ENCODE results near the gene SLC13A2. TPM values are rescaled to one million over a fixed set of nuclear protein-coding genes. Genes with fewer than 3 reads are reported as not detected.

SLC13A2 gene
- total RNA-seq, 1 experiment from 2014 or later, result not detected

DNA sequence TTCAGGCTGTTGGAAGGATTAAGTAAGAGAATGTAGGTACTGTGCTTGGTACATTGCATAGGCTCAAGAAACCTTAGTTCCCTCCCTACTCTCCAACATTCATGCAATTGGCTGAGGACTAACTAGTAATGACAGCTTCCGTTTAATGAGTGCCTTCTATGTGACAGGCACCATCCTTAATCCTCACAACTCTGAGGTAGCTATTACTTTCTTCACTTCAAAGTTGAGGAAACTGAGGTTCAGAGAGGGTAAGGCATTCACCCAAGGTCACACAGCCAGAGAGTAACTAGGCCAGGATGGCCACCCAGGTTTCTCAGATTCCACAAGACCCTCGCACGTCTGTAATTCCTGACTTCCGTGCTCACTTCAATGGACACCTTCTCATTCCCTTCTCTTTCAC is 56.8 kb downstream of the SLC13A2 start:
- H3K4me1 ChIP-seq (ENCODE audit: control insufficient read depth, insufficient read depth, low read length), result no peaks in the 10 kb centered on the region
- ChIA-PET POLR2A (no interaction called here), CTCF (no interaction called here)
- in situ Hi-C loops (cut with HindIII; ENCODE audit: low pct_unique_long_range_greater_than_20kb, low sequenced_read_pairs) (no loop called here), intact Hi-C loops (cut with micrococcal nuclease; ENCODE audit: unreplicated experiment) (no loop called here)
- no peaks in the 10 kb centered on the region; the same call in 1 of the 2 replicates for H3K27me3 ChIP-seq (ENCODE audit: control insufficient read depth, insufficient read depth, low read length)
- ATAC-seq, result no peak
- H3K27ac ChIP-seq (ENCODE audit: low read length), result no peak overlapping the region
- no peak for DNase-seq (ENCODE audit: low read depth, low spot score)
- H3K4me3 ChIP-seq (ENCODE audit: low read depth in 2 of 2, low read length in 2 of 2), result no peak overlapping the region
- TF ChIP-seq, protein P1, sequence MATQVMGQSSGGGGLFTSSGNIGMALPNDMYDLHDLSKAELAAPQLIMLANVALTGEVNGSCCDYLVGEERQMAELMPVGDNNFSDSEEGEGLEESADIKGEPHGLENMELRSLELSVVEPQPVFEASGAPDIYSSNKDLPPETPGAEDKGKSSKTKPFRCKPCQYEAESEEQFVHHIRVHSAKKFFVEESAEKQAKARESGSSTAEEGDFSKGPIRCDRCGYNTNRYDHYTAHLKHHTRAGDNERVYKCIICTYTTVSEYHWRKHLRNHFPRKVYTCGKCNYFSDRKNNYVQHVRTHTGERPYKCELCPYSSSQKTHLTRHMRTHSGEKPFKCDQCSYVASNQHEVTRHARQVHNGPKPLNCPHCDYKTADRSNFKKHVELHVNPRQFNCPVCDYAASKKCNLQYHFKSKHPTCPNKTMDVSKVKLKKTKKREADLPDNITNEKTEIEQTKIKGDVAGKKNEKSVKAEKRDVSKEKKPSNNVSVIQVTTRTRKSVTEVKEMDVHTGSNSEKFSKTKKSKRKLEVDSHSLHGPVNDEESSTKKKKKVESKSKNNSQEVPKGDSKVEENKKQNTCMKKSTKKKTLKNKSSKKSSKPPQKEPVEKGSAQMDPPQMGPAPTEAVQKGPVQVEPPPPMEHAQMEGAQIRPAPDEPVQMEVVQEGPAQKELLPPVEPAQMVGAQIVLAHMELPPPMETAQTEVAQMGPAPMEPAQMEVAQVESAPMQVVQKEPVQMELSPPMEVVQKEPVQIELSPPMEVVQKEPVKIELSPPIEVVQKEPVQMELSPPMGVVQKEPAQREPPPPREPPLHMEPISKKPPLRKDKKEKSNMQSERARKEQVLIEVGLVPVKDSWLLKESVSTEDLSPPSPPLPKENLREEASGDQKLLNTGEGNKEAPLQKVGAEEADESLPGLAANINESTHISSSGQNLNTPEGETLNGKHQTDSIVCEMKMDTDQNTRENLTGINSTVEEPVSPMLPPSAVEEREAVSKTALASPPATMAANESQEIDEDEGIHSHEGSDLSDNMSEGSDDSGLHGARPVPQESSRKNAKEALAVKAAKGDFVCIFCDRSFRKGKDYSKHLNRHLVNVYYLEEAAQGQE (IDR thresholded peaks at IDR 0.05; ENCODE audit: insufficient read depth in 1 of 2, low read depth in 2 of 2, low read length in 1 of 2), result no peak
- TF ChIP-seq TCF7L2 (IDR thresholded peaks at IDR 0.05; ENCODE audit: low read depth, low read length), result no peak
- no peak for TF ChIP-seq POLR2AphosphoS5 (IDR thresholded peaks at IDR 0.05; ENCODE audit: low read depth, low read length)
- no peak for TF ChIP-seq SIN3A (IDR thresholded peaks at IDR 0.05; ENCODE audit: borderline replicate concordance, insufficient read depth, low read depth, low read length)
- TF ChIP-seq, protein P2, sequence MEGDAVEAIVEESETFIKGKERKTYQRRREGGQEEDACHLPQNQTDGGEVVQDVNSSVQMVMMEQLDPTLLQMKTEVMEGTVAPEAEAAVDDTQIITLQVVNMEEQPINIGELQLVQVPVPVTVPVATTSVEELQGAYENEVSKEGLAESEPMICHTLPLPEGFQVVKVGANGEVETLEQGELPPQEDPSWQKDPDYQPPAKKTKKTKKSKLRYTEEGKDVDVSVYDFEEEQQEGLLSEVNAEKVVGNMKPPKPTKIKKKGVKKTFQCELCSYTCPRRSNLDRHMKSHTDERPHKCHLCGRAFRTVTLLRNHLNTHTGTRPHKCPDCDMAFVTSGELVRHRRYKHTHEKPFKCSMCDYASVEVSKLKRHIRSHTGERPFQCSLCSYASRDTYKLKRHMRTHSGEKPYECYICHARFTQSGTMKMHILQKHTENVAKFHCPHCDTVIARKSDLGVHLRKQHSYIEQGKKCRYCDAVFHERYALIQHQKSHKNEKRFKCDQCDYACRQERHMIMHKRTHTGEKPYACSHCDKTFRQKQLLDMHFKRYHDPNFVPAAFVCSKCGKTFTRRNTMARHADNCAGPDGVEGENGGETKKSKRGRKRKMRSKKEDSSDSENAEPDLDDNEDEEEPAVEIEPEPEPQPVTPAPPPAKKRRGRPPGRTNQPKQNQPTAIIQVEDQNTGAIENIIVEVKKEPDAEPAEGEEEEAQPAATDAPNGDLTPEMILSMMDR (IDR thresholded peaks at IDR 0.05), result no peak
- H3K36me3 ChIP-seq (ENCODE audit: control insufficient read depth, insufficient read depth, low read length), result no peaks in the 10 kb centered on the region
- H3K9me3 ChIP-seq (ENCODE audit: control insufficient read depth, insufficient read depth, low read depth, low read length), result no peaks in the 10 kb centered on the region
- BruUV-seq (replicated peaks), result no TSS peak

DNA sequence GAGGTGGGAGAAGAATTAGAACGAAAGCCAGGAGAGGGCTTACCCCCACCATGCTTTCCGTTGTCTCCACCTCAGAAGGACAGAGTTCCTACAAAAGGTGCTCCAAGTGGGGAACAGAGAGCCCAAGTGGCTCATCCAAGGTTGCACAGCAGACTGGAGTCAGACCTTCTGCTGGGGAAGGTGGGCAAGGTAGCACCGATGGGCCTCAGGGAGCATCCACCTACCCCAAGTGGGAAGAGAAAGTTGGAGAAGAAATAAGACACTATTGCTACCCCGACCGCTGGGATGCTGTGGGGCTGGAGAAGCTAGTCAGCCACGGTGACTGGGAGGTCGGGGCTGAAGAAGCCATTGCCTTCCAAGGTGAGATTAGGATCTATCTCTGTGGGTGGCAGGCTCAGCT is 57.5 kb downstream of the SLC13A2 start:
- CTCF ChIA-PET, result no interaction called here

More for the DNA sequence above, 57.5 kb downstream of the SLC13A2 start:
- in situ Hi-C loops (cut with HindIII; ENCODE audit: low pct_unique_long_range_greater_than_20kb, low sequenced_read_pairs) (no loop called here), intact Hi-C loops (cut with micrococcal nuclease; ENCODE audit: unreplicated experiment) (no loop called here)
- DNase-seq (ENCODE audit: low read depth, low spot score), result no peak
- H3K4me3 ChIP-seq (ENCODE audit: low read depth in 2 of 2, low read length in 2 of 2), result no peak overlapping the region
- H3K9me3 ChIP-seq (ENCODE audit: control insufficient read depth, insufficient read depth, low read depth, low read length), result no peaks in the 10 kb centered on the region
- no peak overlapping the region for H3K27ac ChIP-seq (ENCODE audit: low read length)
- no peaks in the 10 kb centered on the region for H3K4me1 ChIP-seq (ENCODE audit: control insufficient read depth, insufficient read depth, low read length)
- POLR2A ChIA-PET, result no interaction called here
- ATAC-seq, result no peak
- TF ChIP-seq, protein P2 (IDR thresholded peaks at IDR 0.05), result no peak
- TF ChIP-seq TCF7L2 (IDR thresholded peaks at IDR 0.05; ENCODE audit: low read depth, low read length) (no peak), SIN3A (IDR thresholded peaks at IDR 0.05; ENCODE audit: borderline replicate concordance, insufficient read depth, low read depth, low read length) (no peak), POLR2AphosphoS5 (IDR thresholded peaks at IDR 0.05; ENCODE audit: low read depth, low read length) (no peak)
- TF ChIP-seq, protein P1 (IDR thresholded peaks at IDR 0.05; ENCODE audit: insufficient read depth in 1 of 2, low read depth in 2 of 2, low read length in 1 of 2), result no peak
- no peaks in the 10 kb centered on the region; the same call in 1 of the 2 replicates for H3K27me3 ChIP-seq (ENCODE audit: control insufficient read depth, insufficient read depth, low read length)
- no TSS peak for BruUV-seq (replicated peaks)
- H3K36me3 ChIP-seq (ENCODE audit: control insufficient read depth, insufficient read depth, low read length), result no peaks in the 10 kb centered on the region
